ENCODE measurements around the gene CCDC152.

Gene CCDC152

DNA sequence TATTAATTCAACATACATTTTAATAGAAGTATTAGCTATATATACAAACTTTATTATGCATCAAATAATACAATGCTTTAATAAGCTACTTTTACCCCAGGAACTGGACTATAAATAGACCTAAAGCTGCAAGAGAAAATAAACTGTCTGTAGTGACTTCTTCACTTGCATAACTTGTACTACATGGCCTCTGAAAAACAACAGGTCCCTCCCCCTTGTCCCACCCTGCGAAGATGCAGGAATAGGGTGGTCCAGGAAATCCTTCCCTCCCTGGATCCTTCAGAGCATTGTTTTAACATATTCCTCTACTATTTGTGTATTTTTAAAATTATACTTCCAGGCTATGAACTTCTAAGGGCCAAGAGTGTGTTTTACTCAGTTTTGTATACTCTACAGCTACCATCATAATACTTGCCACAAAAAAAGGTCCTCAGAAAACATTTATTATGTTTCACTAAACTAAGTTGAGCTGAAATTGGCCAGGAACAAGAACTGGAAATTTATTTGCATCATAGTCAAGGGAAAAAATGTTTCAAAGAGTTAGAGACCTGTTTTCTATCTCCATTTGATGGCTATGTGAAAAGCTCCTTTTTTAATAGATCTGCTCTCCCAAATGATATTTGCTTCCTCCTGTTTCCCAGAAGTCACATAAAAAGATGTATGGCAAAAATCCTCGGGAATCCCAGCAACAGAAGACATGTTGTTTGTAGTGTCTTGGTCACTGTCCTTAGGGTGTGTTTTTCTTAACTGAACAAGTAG, 70.3 kb downstream of the CCDC152 start:
- H3K27me3 ChIP-seq (ENCODE audit: insufficient read depth, poor library complexity, severe bottlenecking), result no peaks in the 10 kb centered on the region
- DNase-seq (ENCODE audit: low spot score) (no peak), ATAC-seq (ENCODE audit: low read depth) (no peak)

DNA sequence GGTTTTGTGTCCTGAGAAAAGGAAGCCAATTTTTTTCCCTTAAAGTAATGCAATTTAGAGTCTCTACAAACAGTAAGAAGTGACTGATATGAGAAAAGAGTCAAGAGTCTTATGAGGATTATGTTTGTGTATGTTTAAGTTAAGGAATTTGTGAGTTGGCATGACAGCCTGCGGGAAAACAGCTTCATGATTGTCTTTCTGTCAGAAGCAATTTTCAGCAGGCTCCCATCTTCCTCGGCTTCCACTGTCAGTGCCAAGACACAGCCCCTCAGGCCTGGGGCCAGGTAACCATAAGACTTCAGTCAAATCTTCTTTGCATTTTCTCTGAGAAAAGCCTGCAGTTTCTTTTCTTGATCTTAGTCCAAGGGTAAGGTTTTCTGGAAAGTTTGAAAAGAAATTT, 72.1 kb downstream of the CCDC152 start:
- DNase-seq (ENCODE audit: low spot score), result no peak
- H3K36me3 ChIP-seq (ENCODE audit: low read depth), result no peaks in the 10 kb centered on the region
- no peaks in the 10 kb centered on the region for H3K4me1 ChIP-seq (ENCODE audit: insufficient read depth, poor library complexity, severe bottlenecking)
- H3K9me3 ChIP-seq (ENCODE audit: severe bottlenecking), result no peaks in the 10 kb centered on the region
- no peak for ATAC-seq (ENCODE audit: low read depth)
- H3K4me3 ChIP-seq (ENCODE audit: severe bottlenecking), result no peak overlapping the region
- TF ChIP-seq, protein P1, sequence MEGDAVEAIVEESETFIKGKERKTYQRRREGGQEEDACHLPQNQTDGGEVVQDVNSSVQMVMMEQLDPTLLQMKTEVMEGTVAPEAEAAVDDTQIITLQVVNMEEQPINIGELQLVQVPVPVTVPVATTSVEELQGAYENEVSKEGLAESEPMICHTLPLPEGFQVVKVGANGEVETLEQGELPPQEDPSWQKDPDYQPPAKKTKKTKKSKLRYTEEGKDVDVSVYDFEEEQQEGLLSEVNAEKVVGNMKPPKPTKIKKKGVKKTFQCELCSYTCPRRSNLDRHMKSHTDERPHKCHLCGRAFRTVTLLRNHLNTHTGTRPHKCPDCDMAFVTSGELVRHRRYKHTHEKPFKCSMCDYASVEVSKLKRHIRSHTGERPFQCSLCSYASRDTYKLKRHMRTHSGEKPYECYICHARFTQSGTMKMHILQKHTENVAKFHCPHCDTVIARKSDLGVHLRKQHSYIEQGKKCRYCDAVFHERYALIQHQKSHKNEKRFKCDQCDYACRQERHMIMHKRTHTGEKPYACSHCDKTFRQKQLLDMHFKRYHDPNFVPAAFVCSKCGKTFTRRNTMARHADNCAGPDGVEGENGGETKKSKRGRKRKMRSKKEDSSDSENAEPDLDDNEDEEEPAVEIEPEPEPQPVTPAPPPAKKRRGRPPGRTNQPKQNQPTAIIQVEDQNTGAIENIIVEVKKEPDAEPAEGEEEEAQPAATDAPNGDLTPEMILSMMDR (IDR thresholded peaks at IDR 0.05; ENCODE audit: poor library complexity, severe bottlenecking), result no peak
- H3K27ac ChIP-seq (ENCODE audit: poor library complexity, severe bottlenecking), result no peak overlapping the region
- no peaks in the 10 kb centered on the region for H3K27me3 ChIP-seq (ENCODE audit: insufficient read depth, poor library complexity, severe bottlenecking)

More for the DNA sequence above, 70.3 kb downstream of the CCDC152 start:
- no peaks in the 10 kb centered on the region for H3K36me3 ChIP-seq (ENCODE audit: low read depth)
- TF ChIP-seq, protein P1 (IDR thresholded peaks at IDR 0.05; ENCODE audit: poor library complexity, severe bottlenecking), result no peak
- H3K27ac ChIP-seq (ENCODE audit: poor library complexity, severe bottlenecking), result no peak overlapping the region
- H3K9me3 ChIP-seq (ENCODE audit: severe bottlenecking), result no peaks in the 10 kb centered on the region
- no peaks in the 10 kb centered on the region for H3K4me1 ChIP-seq (ENCODE audit: insufficient read depth, poor library complexity, severe bottlenecking)
- H3K4me3 ChIP-seq (ENCODE audit: severe bottlenecking), result no peak overlapping the region

DNA sequence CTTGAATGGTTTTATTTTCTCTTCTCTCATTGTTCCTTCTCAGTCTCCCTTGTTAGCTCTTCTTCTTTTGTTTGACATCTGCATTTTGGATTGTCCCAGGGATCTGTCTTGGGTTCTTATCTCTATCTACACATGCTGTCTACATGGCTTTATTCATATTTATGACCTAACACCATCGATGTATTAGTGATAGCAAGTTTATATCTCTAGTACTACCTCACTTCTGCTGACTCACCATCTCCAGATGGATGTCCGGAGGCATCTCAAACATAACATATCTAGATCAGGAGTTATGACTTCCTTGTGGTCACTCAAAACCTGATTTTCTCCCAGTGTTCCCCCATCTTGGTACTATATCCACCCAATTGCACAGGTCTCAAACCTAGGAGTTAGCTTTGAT, 74.3 kb downstream of the CCDC152 start:
- Histone ChIP-seq H3K36me3 (ENCODE audit: low read depth) (no peaks in the 10 kb centered on the region), H3K4me3 (ENCODE audit: severe bottlenecking) (no peak overlapping the region), H3K4me1 (ENCODE audit: insufficient read depth, poor library complexity, severe bottlenecking) (no peaks in the 10 kb centered on the region), H3K27ac (ENCODE audit: poor library complexity, severe bottlenecking) (no peak overlapping the region), H3K9me3 (ENCODE audit: severe bottlenecking) (no peaks in the 10 kb centered on the region), H3K27me3 (ENCODE audit: insufficient read depth, poor library complexity, severe bottlenecking) (no peaks in the 10 kb centered on the region)
- ATAC-seq (ENCODE audit: low read depth) (no peak), DNase-seq (ENCODE audit: low spot score) (no peak)
- TF ChIP-seq, protein P1 (IDR thresholded peaks at IDR 0.05; ENCODE audit: poor library complexity, severe bottlenecking), result no peak

DNA sequence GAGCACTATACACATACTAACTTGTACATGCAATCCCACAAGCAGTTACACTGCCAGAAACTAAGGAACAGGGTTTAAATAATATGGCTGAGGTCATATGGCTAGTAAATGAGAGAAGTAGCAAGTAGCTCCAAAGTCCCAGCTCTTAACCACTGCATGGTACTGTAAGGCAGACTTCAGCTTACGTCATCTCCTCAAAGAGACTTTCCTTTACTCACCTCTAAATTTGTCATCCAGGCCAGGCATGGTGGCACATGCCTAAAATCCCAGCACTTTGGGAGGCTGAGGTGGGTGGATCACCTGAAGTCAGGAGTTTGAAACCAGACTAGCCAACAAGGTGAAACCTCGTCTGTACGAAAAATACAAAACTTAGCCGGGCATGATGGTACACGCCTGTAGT, 75.4 kb downstream of the CCDC152 start:
- Histone ChIP-seq H3K27me3 (ENCODE audit: insufficient read depth, poor library complexity, severe bottlenecking) (no peaks in the 10 kb centered on the region), H3K36me3 (ENCODE audit: low read depth) (no peaks in the 10 kb centered on the region), H3K4me1 (ENCODE audit: insufficient read depth, poor library complexity, severe bottlenecking) (no peaks in the 10 kb centered on the region), H3K4me3 (ENCODE audit: severe bottlenecking) (no peak overlapping the region), H3K9me3 (ENCODE audit: severe bottlenecking) (no peaks in the 10 kb centered on the region), H3K27ac (ENCODE audit: poor library complexity, severe bottlenecking) (no peak overlapping the region)
- no peak for DNase-seq (ENCODE audit: low spot score)
- no peak for ATAC-seq (ENCODE audit: low read depth)
- TF ChIP-seq, protein P1 (IDR thresholded peaks at IDR 0.05; ENCODE audit: poor library complexity, severe bottlenecking), result no peak

DNA sequence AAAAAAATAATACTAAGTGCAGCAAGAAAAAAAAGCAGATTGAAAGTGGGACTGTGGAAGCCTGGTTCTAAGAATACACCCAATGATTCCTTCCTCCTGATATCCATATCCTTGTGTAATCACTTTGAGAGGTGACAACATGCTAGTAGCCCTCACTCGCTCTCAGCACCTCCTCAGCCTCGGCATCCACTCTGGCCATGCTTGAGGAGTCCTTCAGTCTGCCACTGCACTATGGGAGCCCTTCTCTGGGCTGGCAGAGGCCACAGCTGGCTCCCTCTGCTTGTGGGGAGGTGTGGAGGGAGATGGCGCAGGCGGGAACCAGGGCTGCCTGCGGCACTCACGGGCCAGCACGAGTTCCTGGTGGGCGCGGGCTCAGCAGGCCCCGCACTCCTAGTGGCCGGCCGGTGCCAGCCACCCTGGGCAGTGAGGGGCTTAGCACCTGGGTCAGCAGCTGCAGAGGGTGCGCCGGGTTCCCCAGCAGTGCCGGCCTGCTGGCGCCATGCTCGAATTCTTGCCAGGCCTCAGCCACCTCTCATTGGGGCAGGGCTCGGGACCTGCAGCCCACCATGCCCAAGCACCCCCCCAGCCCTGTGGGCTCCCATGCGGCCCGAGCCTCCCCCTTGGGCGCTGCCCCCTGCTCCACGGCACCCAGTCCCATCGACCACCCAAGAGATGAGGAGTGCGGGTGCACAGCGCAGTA, 79.6 kb downstream of the CCDC152 start:
- Histone ChIP-seq H3K27ac (ENCODE audit: poor library complexity, severe bottlenecking) (no peak overlapping the region), H3K4me3 (ENCODE audit: severe bottlenecking) (no peak overlapping the region), H3K27me3 (ENCODE audit: insufficient read depth, poor library complexity, severe bottlenecking) (no peaks in the 10 kb centered on the region), H3K36me3 (ENCODE audit: low read depth) (no peaks in the 10 kb centered on the region), H3K9me3 (ENCODE audit: severe bottlenecking) (no peaks in the 10 kb centered on the region), H3K4me1 (ENCODE audit: insufficient read depth, poor library complexity, severe bottlenecking) (no peaks in the 10 kb centered on the region)
- DNase-seq (ENCODE audit: low spot score), result no peak
- ATAC-seq (ENCODE audit: low read depth), result no peak
- TF ChIP-seq, protein P1 (IDR thresholded peaks at IDR 0.05; ENCODE audit: poor library complexity, severe bottlenecking), result no peak

Measured in RWPE2 (cell line).